Endothelial cell of umbilical vein (primary cell): Measurements from ENCODE around the gene STYXL1. TPM values are rescaled to one million over a fixed set of nuclear protein-coding genes. Genes with fewer than 3 reads are reported as not detected.

Source experiments
- BruUV-seq: library from RNA; stranded (reverse); fragments of 400-500 nt; replicated peaks from 2 replicates; lab custom pipeline; 2021; lab: Mats Ljungman, UMichigan
- CTCF ChIA-PET: fragments of 300-600, 350-600 bp; sonication (Branson Sonifier 250); formaldehyde crosslinking; loops from one replicate; lab custom pipeline; 2021; ENCODE audit warnings: antibody characterized with exemption, inconsistent platforms; lab: Charles Lee
- POLR2A ChIA-PET: fragments of 300-600, 350-600 bp; sonication (Branson Sonifier 250); formaldehyde crosslinking; loops from one replicate; lab custom pipeline; 2021; ENCODE audit warnings: antibody characterized with exemption, inconsistent platforms; lab: Charles Lee
- DNase-seq: peaks from one replicate; pipeline ENCODE4 v3.0.0-alpha.2; 2011; ENCODE audit warnings: low read depth, low spot score
- FAIRE-seq: peaks from 2 replicates; lab custom pipeline; 2011; peaks lifted over from hg19 to GRCh38; lab: Jason Lieb, UNC
- H2AFZ ChIP-seq: 2 replicates; pipeline ENCODE4 v1.6.0; 2012; ENCODE audit warnings: low read depth, low read length, control low read depth, inconsistent platforms
- H3K27ac ChIP-seq: 2 replicates; pipeline ENCODE4 v1.5.1; 2011; ENCODE audit warnings: low read depth, mild to moderate bottlenecking, control low read depth, low read length, moderate library complexity; ENCODE audit not compliant: insufficient read depth
- H3K27me3 ChIP-seq, 2 experiments: 2 replicates each; pipeline versions ENCODE4 v1.6.0 to v1.6.1; 2011; ENCODE audit warnings: low read length in 2 of 2, mixed read lengths in 1 of 2; ENCODE audit not compliant: control insufficient read depth in 2 of 2, insufficient read depth in 2 of 2
- H3K36me3 ChIP-seq, 2 experiments: 2 replicates in 1 of 2; 3 replicates in 1 of 2; pipeline ENCODE4 v1.5.1; 2011; ENCODE audit warnings: low read length in 2 of 2, mild to moderate bottlenecking in 1 of 2, moderate library complexity in 1 of 2; ENCODE audit not compliant: control insufficient read depth in 2 of 2, insufficient read depth in 2 of 2; ENCODE audit errors: extremely low read depth in 1 of 2
- H3K4me1 ChIP-seq: 3 replicates; pipeline ENCODE4 v1.5.1; 2011; ENCODE audit warnings: mild to moderate bottlenecking, low read length; ENCODE audit not compliant: control insufficient read depth, insufficient read depth; ENCODE audit errors: extremely low read depth
- H3K4me2 ChIP-seq: 2 replicates; pipeline ENCODE4 v1.6.1; 2011; ENCODE audit warnings: low read length, control low read depth, mixed read lengths; ENCODE audit not compliant: insufficient read depth
- H3K4me3 ChIP-seq, 3 experiments: fragments of 200-600 bp in 1 of 3; sonication (generic), shearing (Covaris generic) in 1 of 3; replicated peaks in 1 of 3; 2 replicates each; pipeline ENCODE4 v1.5.1; 2011 to 2016; ENCODE audit warnings: control low read depth in 3 of 3, low read length in 3 of 3, mild to moderate bottlenecking in 2 of 3, inconsistent platforms in 1 of 3, low read depth in 1 of 3, moderate library complexity in 1 of 3; ENCODE audit not compliant: insufficient read depth in 1 of 3
- H3K79me2 ChIP-seq: 2 replicates; pipeline ENCODE4 v1.6.0; 2012; ENCODE audit warnings: low read length, inconsistent platforms; ENCODE audit not compliant: control insufficient read depth, insufficient read depth
- H3K9ac ChIP-seq: replicated peaks from 2 replicates; pipeline ENCODE3; 2011; ENCODE audit warnings: low read length, control low read depth; ENCODE audit not compliant: insufficient read depth; ENCODE audit errors: extremely low read depth
- H3K9me1 ChIP-seq: replicated peaks from 3 replicates; pipeline ENCODE4 v1.6.0; 2011; ENCODE audit warnings: mild to moderate bottlenecking, low read length; ENCODE audit not compliant: control insufficient read depth, insufficient read depth; ENCODE audit errors: extremely low read depth
- H3K9me3 ChIP-seq: replicated peaks from 2 replicates; pipeline ENCODE4 v1.5.1; 2012; ENCODE audit warnings: low read length, inconsistent platforms; ENCODE audit not compliant: control insufficient read depth, insufficient read depth
- H4K20me1 ChIP-seq: replicated peaks from 2 replicates; pipeline ENCODE3; 2011; ENCODE audit warnings: mild to moderate bottlenecking, low read length; ENCODE audit not compliant: control insufficient read depth, insufficient read depth; ENCODE audit errors: extremely low read depth
- EZH2 ChIP-seq: IDR thresholded peaks from 2 replicates; pipeline ENCODE4 v1.6.1; 2012; ENCODE audit warnings: borderline replicate concordance, low read depth, mild to moderate bottlenecking, moderate library complexity, low read length, inconsistent platforms; ENCODE audit not compliant: severe bottlenecking
- FOS ChIP-seq: IDR thresholded peaks from 2 replicates; pipeline ENCODE4 v1.6.1; 2011; ENCODE audit warnings: mild to moderate bottlenecking, low read length, moderate library complexity, borderline replicate concordance; ENCODE audit not compliant: insufficient read depth
- GATA2 ChIP-seq: IDR thresholded peaks from 2 replicates; pipeline ENCODE4 v1.7.0; 2011; ENCODE audit warnings: low read depth, mild to moderate bottlenecking, moderate library complexity, mixed read lengths, low read length; ENCODE audit not compliant: insufficient read length, insufficient read depth
- JUN ChIP-seq: IDR thresholded peaks from 2 replicates; pipeline ENCODE4 v1.6.1; 2011; ENCODE audit warnings: borderline replicate concordance, low read depth; ENCODE audit not compliant: insufficient read length, insufficient read depth
- MAX ChIP-seq: IDR thresholded peaks from 2 replicates; pipeline ENCODE4 v1.6.1; 2011; ENCODE audit not compliant: insufficient read depth, insufficient read length
- MYC ChIP-seq: IDR thresholded peaks from one replicate; pipeline ENCODE4 v1.6.1; 2011; ENCODE audit warnings: mild to moderate bottlenecking, low read depth, low read length
- POLR2A ChIP-seq: IDR thresholded peaks from 2 replicates; pipeline ENCODE4 v1.6.1; 2012; ENCODE audit warnings: low read depth, mild to moderate bottlenecking, control low read depth, low read length
- POLR2AphosphoS5 ChIP-seq: IDR thresholded peaks from 2 replicates; pipeline ENCODE4 v1.6.1; 2012; ENCODE audit warnings: low read depth, mild to moderate bottlenecking, control low read depth, low read length, moderate library complexity; ENCODE audit not compliant: insufficient read depth
- dilution Hi-C: fragments of 300-500 bp; cut with MboI; formaldehyde crosslinking; loops from one replicate; pipeline ENCODE4 v1.15.0; 2019; ENCODE audit warnings: low sequenced_read_pairs; ENCODE audit not compliant: extremely low pct_ligation_motif_present
- intact Hi-C: fragments of 100-400 bp; cut with micrococcal nuclease; formaldehyde crosslinking; loops from one replicate; pipeline ENCODE4 v1.10.0; 2022
- polyA plus RNA-seq, 4 experiments: library from polyadenylated mRNA; depleted of rRNA in 3 of 4; stranded (reverse) in 3 of 4; unstranded in 1 of 4; fragments of >200 nt; gene quantifications; 2 replicates each; pipeline versions ENCODE4 v1.2.1 to v1.2.3, GENCODE V29; 2011 to 2012; ENCODE audit warnings: missing spikeins in 1 of 4
- total RNA-seq: library from RNA; stranded (reverse); gene quantifications from 2 replicates; pipeline ENCODE4 v1.2.3, GENCODE V29; 2021
- TF ChIP-seq, protein P1 (sequence below), 2 donors: IDR thresholded peaks; 1 replicate in 1 of 2; 2 replicates in 1 of 2; pipeline ENCODE4 v1.5.1; 2011; ENCODE audit warnings: low read length in 2 of 2, mild to moderate bottlenecking in 2 of 2, moderate library complexity in 2 of 2, control low read depth in 1 of 2, inconsistent platforms in 1 of 2, low read depth in 1 of 2; ENCODE audit not compliant: insufficient read depth in 1 of 2; ENCODE audit errors: extremely low read depth in 1 of 2

Gene STYXL1
- total and polyA plus RNA-seq, 2 donors (not counting 3 experiments of a cell fraction or from before 2014, with no cell fraction given) = 23.0 to 67.6 TPM

GRCh38 chr7:76063114-76063513 lies 15.3 kb upstream of the STYXL1 start:
- H3K9ac ChIP-seq = no peak overlapping the region
- H3K4me1 ChIP-seq = no peaks in the 10 kb centered on the region
- H3K4me3 ChIP-seq = no peak overlapping the region
- DNase-seq (no peak), FAIRE-seq (no peak)
- POLR2A ChIA-PET = no interaction called here
- no peaks in the 10 kb centered on the region for H4K20me1 ChIP-seq
- H3K27me3 ChIP-seq = no peaks in the 10 kb centered on the region
- dilution Hi-C loops (no loop called here), intact Hi-C loops (no loop called here)
- no peak overlapping the region for H3K4me2 ChIP-seq
- no TSS peak for BruUV-seq
- H3K9me1 ChIP-seq = no peaks in the 10 kb centered on the region
- no peak for TF ChIP-seq MYC
- TF ChIP-seq JUN = no peak
- TF ChIP-seq EZH2 = no peak
- TF ChIP-seq POLR2A = no peak
- no peak for TF ChIP-seq GATA2
- no peak for TF ChIP-seq MAX
- H2AFZ ChIP-seq = no peak overlapping the region
- CTCF ChIA-PET = no interaction called here
- H3K27ac ChIP-seq = no peak overlapping the region
- no peaks in the 10 kb centered on the region for H3K9me3 ChIP-seq
- no peaks in the 10 kb centered on the region for H3K79me2 ChIP-seq
- H3K36me3 ChIP-seq = peaks cover 17 to 60% of the 10 kb centered on the region in 2 experiments

DNA sequence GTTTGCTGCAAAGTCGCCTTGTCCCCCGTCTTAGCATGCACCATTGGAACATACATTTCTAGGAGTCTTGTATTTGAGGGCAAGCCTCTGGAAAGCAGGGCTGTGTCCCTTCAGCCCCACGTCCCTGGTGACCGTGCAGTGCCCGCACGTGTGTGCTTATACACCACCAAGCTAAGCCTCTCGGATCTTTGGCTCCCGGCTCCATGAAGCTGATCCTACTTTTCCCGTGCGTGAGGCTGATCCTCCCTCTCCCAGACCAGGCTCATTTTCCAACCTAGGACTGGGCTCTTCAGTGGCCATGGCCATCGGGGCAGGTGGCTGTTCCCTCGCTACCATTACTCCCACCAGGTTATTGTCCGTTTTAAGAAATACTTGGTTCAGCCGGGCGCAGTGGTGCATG lies 14.5 kb upstream of the STYXL1 start:
- Histone ChIP-seq H3K4me2 (no peak overlapping the region), H3K4me1 (no peaks in the 10 kb centered on the region), H2AFZ (no peak overlapping the region), H3K79me2 (no peaks in the 10 kb centered on the region), H3K4me3 (no peak overlapping the region), H3K9me3 (no peaks in the 10 kb centered on the region), H3K36me3 (peaks cover 24 to 69% of the 10 kb centered on the region in 2 experiments), H3K27ac (no peak overlapping the region), H4K20me1 (no peaks in the 10 kb centered on the region), H3K9me1 (no peaks in the 10 kb centered on the region), H3K27me3 (no peaks in the 10 kb centered on the region), H3K9ac (no peak overlapping the region)
- dilution Hi-C loops = no loop called here
- ChIA-PET CTCF (no interaction called here), POLR2A (no interaction called here)
- no peak for TF ChIP-seq POLR2AphosphoS5
- no peak for TF ChIP-seq EZH2
- TF ChIP-seq FOS = no peak
- no peak for TF ChIP-seq MAX
- TF ChIP-seq JUN = no peak
- TF ChIP-seq POLR2A = no peak
- TF ChIP-seq, protein P1, sequence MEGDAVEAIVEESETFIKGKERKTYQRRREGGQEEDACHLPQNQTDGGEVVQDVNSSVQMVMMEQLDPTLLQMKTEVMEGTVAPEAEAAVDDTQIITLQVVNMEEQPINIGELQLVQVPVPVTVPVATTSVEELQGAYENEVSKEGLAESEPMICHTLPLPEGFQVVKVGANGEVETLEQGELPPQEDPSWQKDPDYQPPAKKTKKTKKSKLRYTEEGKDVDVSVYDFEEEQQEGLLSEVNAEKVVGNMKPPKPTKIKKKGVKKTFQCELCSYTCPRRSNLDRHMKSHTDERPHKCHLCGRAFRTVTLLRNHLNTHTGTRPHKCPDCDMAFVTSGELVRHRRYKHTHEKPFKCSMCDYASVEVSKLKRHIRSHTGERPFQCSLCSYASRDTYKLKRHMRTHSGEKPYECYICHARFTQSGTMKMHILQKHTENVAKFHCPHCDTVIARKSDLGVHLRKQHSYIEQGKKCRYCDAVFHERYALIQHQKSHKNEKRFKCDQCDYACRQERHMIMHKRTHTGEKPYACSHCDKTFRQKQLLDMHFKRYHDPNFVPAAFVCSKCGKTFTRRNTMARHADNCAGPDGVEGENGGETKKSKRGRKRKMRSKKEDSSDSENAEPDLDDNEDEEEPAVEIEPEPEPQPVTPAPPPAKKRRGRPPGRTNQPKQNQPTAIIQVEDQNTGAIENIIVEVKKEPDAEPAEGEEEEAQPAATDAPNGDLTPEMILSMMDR (IDR thresholded peaks at IDR 0.05; ENCODE audit: extremely low read depth in 1 of 2, insufficient read depth in 1 of 2, low read depth in 1 of 2, low read length in 2 of 2) = no peak
- intact Hi-C loops = no loop called here
- no peak for DNase-seq
- no peak for FAIRE-seq
- no TSS peak for BruUV-seq
